HepG2 (cell line): ENCODE measurements around the gene CABP4. TPM values are rescaled to one million over a fixed set of nuclear protein-coding genes. Genes with fewer than 3 reads are reported as not detected.
A peak's percentile ranks its signal among the peaks of the same experiment; 100 is the strongest.

Experiments
- ATAC-seq: fragments of 200-7000 bp; cut with Tn5 transposase; 3 replicates; pipeline ENCODE4 v1.9.1; 2020; ENCODE audit warnings: mild to moderate bottlenecking, moderate library complexity
- BruUV-seq: library from RNA; stranded (reverse); fragments of 400-500 nt; replicated peaks from 2 replicates; lab custom pipeline; 2021; lab: Mats Ljungman, UMichigan
- CTCF ChIA-PET: fragments of 300-600 bp; formaldehyde crosslinking; extraction: SDS; loops from one replicate; lab custom pipeline; 2021; ENCODE audit warnings: low total read pairs, inconsistent platforms, low intra/inter-chr PET ratio; lab: Yijun Ruan, JAX
- POLR2A ChIA-PET: fragments of 350-600 bp; sonication (Branson Sonifier 250); formaldehyde crosslinking; loops from one replicate; lab custom pipeline; 2020; ENCODE audit warnings: antibody characterized with exemption, inconsistent platforms; lab: Yijun Ruan, JAX
- DNase-seq: peaks from one replicate; pipeline ENCODE4 v3.0.0-alpha.2; 2015; ENCODE audit warnings: low spot score
- FAIRE-seq: peaks from 3 replicates; lab custom pipeline; 2011; peaks lifted over from hg19 to GRCh38; lab: Jason Lieb, UNC
- H2AFZ ChIP-seq: one replicate; pipeline ENCODE4 v1.6.1; 2011; ENCODE audit warnings: low read length, inconsistent platforms
- H3K27ac ChIP-seq: fragments of 300-600 bp; 3 replicates; pipeline ENCODE4 v1.8.0; 2011; ENCODE audit warnings: mixed run types, mild to moderate bottlenecking, mixed read lengths, low read length, inconsistent platforms; ENCODE audit not compliant: insufficient read depth; ENCODE audit errors: extremely low read length
- H3K27me3 ChIP-seq, 2 experiments: fragments of 200-600 bp in 1 of 2; 2 replicates in 1 of 2; 3 replicates in 1 of 2; pipeline versions ENCODE4 v1.6.0 to v1.8.0; 2011; ENCODE audit warnings: low read length in 2 of 2, mild to moderate bottlenecking in 2 of 2, moderate library complexity in 2 of 2, inconsistent platforms in 1 of 2; ENCODE audit not compliant: insufficient read depth in 2 of 2, control insufficient read depth in 1 of 2
- H3K36me3 ChIP-seq, 2 experiments: fragments of 200-600 bp in 1 of 2; replicated peaks in 1 of 2; 2 replicates in 1 of 2; 3 replicates in 1 of 2; pipeline versions ENCODE4 v1.5.1 to v1.8.0; 2011; ENCODE audit warnings: low read length in 2 of 2, inconsistent platforms in 1 of 2; ENCODE audit not compliant: insufficient read depth in 2 of 2, control insufficient read depth in 1 of 2
- H3K4me1 ChIP-seq: 2 replicates; pipeline ENCODE4 v1.5.1; 2012; ENCODE audit warnings: low read length, inconsistent platforms; ENCODE audit not compliant: insufficient read depth
- H3K4me2 ChIP-seq: 2 replicates; pipeline ENCODE4 v1.6.0; 2011; ENCODE audit warnings: low read depth, low read length, inconsistent platforms
- H3K4me3 ChIP-seq, 3 experiments: fragments of 200-600 bp in 1 of 3; sonication (generic), shearing (Covaris generic) in 1 of 3; replicated peaks in 1 of 3; 2 replicates each; pipeline ENCODE4 v1.5.1; 2011 to 2016; ENCODE audit warnings: low read length in 3 of 3, inconsistent platforms in 2 of 3, low read depth in 2 of 3, mild to moderate bottlenecking in 2 of 3, control low read depth in 1 of 3, mixed read lengths in 1 of 3; ENCODE audit not compliant: insufficient read depth in 1 of 3
- H3K79me2 ChIP-seq: one replicate; pipeline ENCODE4 v1.6.1; 2011; ENCODE audit warnings: low read length, inconsistent platforms; ENCODE audit not compliant: insufficient read depth
- H3K9ac ChIP-seq: 2 replicates; pipeline ENCODE4 v1.6.0; 2011; ENCODE audit warnings: mild to moderate bottlenecking, low read depth, low read length, inconsistent platforms; ENCODE audit not compliant: insufficient read depth
- H3K9me3 ChIP-seq: 2 replicates; pipeline ENCODE4 v1.5.1; 2012; ENCODE audit warnings: mild to moderate bottlenecking, low read length
- H4K20me1 ChIP-seq: 2 replicates; pipeline ENCODE4 v1.6.0; 2011; ENCODE audit warnings: inconsistent platforms, mild to moderate bottlenecking, low read length, moderate library complexity; ENCODE audit not compliant: insufficient read depth
- CENPX ChIP-seq: sonication (generic); formaldehyde crosslinking; IDR thresholded peaks from 2 replicates; pipeline ENCODE4 v1.9.0; 2021; ENCODE audit warnings: mild to moderate bottlenecking, missing genetic modification reagents, moderate library complexity
- CHD2 ChIP-seq: IDR thresholded peaks from 2 replicates; pipeline ENCODE4 v1.6.1; 2011; ENCODE audit warnings: low read depth, low read length, improper control_type of control experiment
- FOXA1 ChIP-seq, 2 experiments: fragments of 450-650 bp in 1 of 2; sonication (generic) in 1 of 2; formaldehyde crosslinking in 1 of 2; IDR thresholded peaks; 2 replicates each; pipeline versions ENCODE4 v1.4.0 to v1.6.1; 2016 to 2020; ENCODE audit warnings: missing genetic modification reagents in 1 of 2
- IRX3 ChIP-seq: sonication (generic); formaldehyde crosslinking; IDR thresholded peaks from 2 replicates; pipeline ENCODE4 v1.8.1; 2023; ENCODE audit warnings: mild to moderate bottlenecking, low read depth, missing genetic modification reagents, borderline replicate concordance
- POLR2A ChIP-seq, 2 experiments: IDR thresholded peaks; 2 replicates each; pipeline ENCODE4 v1.6.1; 2011; ENCODE audit warnings: low read depth in 2 of 2, low read length in 2 of 2, mild to moderate bottlenecking in 1 of 2, moderate library complexity in 1 of 2; ENCODE audit not compliant: insufficient read depth in 1 of 2
- SP5 ChIP-seq: IDR thresholded peaks from 2 replicates; pipeline ENCODE4 v1.6.1; 2016; ENCODE audit warnings: low read depth, borderline replicate concordance
- SSRP1 ChIP-seq: IDR thresholded peaks from 2 replicates; pipeline ENCODE4 v1.6.1; 2016; ENCODE audit warnings: control low read depth
- TCF12 ChIP-seq, 2 experiments: fragments of 450-650 bp in 1 of 2; sonication (generic) in 1 of 2; formaldehyde crosslinking in 1 of 2; IDR thresholded peaks; 2 replicates each; pipeline versions ENCODE4 v1.6.1 to v1.8.0; 2017 to 2022; ENCODE audit warnings: antibody characterized with exemption in 1 of 2, mild to moderate bottlenecking in 1 of 2, missing genetic modification reagents in 1 of 2, moderate library complexity in 1 of 2
- ZBTB20 ChIP-seq: sonication (generic); formaldehyde crosslinking; IDR thresholded peaks from 2 replicates; pipeline ENCODE4 v1.8.1; 2023; ENCODE audit warnings: missing genetic modification reagents, low read depth, mild to moderate bottlenecking, borderline replicate concordance
- ZNF605 ChIP-seq: sonication (generic); formaldehyde crosslinking; IDR thresholded peaks from 2 replicates; pipeline ENCODE4 v1.8.0; 2022; ENCODE audit warnings: mild to moderate bottlenecking, missing genetic modification reagents
- ZNF713 ChIP-seq: sonication (generic); formaldehyde crosslinking; IDR thresholded peaks from 2 replicates; pipeline ENCODE4 v1.4.0; 2020; ENCODE audit warnings: mild to moderate bottlenecking, missing genetic modification reagents
- WGBS: methylation state at CpG from one replicate; pipeline ENCODE4 v1.1.6; 2017; ENCODE audit warnings: low lambda C conversion rate; 5-methylcytosine and 5-hydroxymethylcytosine counted together
- in situ Hi-C: cut with HindIII; loops from 2 replicates; pipeline ENCODE4 v1.10.0; 2017; ENCODE audit warnings: low pct_unique_long_range_greater_than_20kb; ENCODE audit not compliant: extremely low pct_ligation_motif_present
- intact Hi-C: fragments of 100-400 bp; cut with micrococcal nuclease; formaldehyde crosslinking; loops from one replicate; pipeline ENCODE4 v1.10.0; 2022; ENCODE audit not compliant: unreplicated experiment
- polyA plus RNA-seq, 8 experiments: library from polyadenylated mRNA; depleted of rRNA in 3 of 8; stranded (reverse) in 7 of 8; unstranded in 1 of 8; fragments of >200 nt; fragmentation: Illumina TruSeq in 4 of 8; extraction: Trizol in 4 of 8; gene quantifications; 2 replicates each; pipeline versions ENCODE4 v1.2.1 to v1.2.3, GENCODE V29; 2011 to 2016; ENCODE audit warnings: low read depth in 4 of 8, missing spikeins in 1 of 8, mixed read lengths in 1 of 8; ENCODE audit not compliant: insufficient read depth in 1 of 8
- total RNA-seq, 5 experiments: library from RNA; depleted of rRNA; stranded (reverse); fragments of >200 nt; fragmentation: Illumina TruSeq; extraction: Trizol; gene quantifications; 2 replicates each; pipeline ENCODE4 v1.2.3, GENCODE V29; 2016; ENCODE audit warnings: low read depth in 1 of 5
- TF ChIP-seq, protein P1 (sequence below): sonication (generic); formaldehyde crosslinking; IDR thresholded peaks from 2 replicates; pipeline ENCODE4 v1.8.1; 2023; ENCODE audit warnings: mild to moderate bottlenecking, inconsistent platforms, moderate library complexity, missing genetic modification reagents, borderline replicate concordance
- TF ChIP-seq, protein P2 (sequence below): sonication (generic); formaldehyde crosslinking; conservative IDR thresholded peaks from 2 replicates; pipeline ENCODE4 v1.5.0; 2020; ENCODE audit warnings: missing genetic modification reagents
- TF ChIP-seq, protein P3 (sequence below): IDR thresholded peaks from 2 replicates; pipeline ENCODE4 v1.6.1; 2012; ENCODE audit warnings: low read depth, low read length, improper control_type of control experiment
- TF ChIP-seq, protein P4 (sequence below): IDR thresholded peaks from 2 replicates; pipeline ENCODE4 v1.6.1; 2016; ENCODE audit warnings: low read depth, borderline replicate concordance
- TF ChIP-seq, protein P5 (sequence below): sonication (generic); formaldehyde crosslinking; IDR thresholded peaks from 2 replicates; pipeline ENCODE4 v1.9.0; 2022; ENCODE audit warnings: low read depth, missing genetic modification reagents

The CABP4 gene
- total and polyA plus RNA-seq, 2 of the 13 experiments (the other 11 are each of a cell fraction or from before 2014, with no cell fraction given), result not detected

DNA sequence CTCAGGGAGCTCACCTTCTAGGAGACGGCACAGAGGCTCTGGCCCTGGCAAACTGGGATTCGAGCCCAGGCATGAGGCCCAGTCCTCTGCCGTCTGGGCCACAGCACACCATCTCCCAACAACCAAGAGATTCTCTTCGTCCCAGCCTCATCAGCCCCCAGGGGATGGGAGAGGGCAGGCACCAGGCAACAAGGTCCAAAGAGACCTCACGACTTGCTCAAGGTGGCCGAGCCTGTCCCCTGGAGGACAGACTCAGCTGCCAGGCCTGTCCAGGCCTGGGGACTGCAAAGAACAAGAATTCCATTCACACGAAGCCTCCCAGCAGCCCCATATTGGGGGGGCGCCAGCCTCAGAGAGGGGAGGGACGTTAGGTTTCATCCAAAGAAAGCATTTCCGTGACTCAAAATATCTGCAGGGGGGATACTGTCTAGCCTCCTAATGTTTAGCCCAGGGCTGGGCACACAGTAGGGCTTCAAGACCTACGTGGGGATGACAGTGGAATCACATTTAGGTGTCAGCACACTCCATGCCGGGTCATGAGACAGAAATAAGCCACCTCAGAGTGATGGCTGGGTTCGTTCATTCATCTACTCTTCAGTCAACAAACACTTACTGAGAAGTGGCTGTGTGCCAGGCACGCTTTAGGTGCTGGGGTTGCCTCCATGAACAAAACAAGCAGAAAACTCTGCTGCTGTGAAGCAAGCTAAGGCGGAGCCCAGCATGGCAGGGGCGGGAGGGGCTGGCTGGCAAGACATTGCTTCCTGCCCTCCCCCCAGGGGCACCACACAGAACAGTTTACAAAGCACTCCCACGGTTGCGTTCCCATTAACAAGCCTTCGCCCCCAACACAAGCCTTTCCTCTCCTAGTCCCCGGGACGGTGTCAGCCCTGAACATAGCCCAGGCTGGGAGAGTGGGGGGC, 38.5 kb upstream of the CABP4 start:
- ChIA-PET POLR2A (interaction anchor here (0.9 to 7.4 kb wide), 3 partner anchors 11 to 25 kb away, joined by 4 to 78 read pairs (median 6); partner anchors contain the start of genes PPP1CA, RAD9A, RPS6KB2 and TBC1D10C), CTCF (no interaction called here)
- no peaks in the 10 kb centered on the region for H3K79me2 ChIP-seq
- in situ Hi-C loops (no loop called here), intact Hi-C loops (no loop called here)
- BruUV-seq, result no TSS peak
- no peaks in the 10 kb centered on the region for H3K9me3 ChIP-seq
- peaks cover 65% of the 10 kb centered on the region for H3K4me1 ChIP-seq
- H3K27ac ChIP-seq, result no peak overlapping the region
- peak overlapping the region in 1 of 3 experiments; percentile 11; a peak in 1 of 6 replicates for H3K4me3 ChIP-seq
- FAIRE-seq (no peak), ATAC-seq (no peak), DNase-seq (peak; percentile 64)
- no peak overlapping the region for H3K9ac ChIP-seq
- H3K4me2 ChIP-seq, result peak overlapping the region; percentile 64
- whole genome bisulfite sequencing, result 8% methylated on average over 12 of the region's 21 CpGs
- H4K20me1 ChIP-seq, result no peaks in the 10 kb centered on the region
- no peaks in the 10 kb centered on the region for H3K36me3 ChIP-seq
- H3K27me3 ChIP-seq, result peaks cover 11 to 64% of the 10 kb centered on the region in 2 experiments; a peak in 4 of 5 replicates
- H2AFZ ChIP-seq, result no peak overlapping the region
- TF ChIP-seq CENPX (CRISPR knock-in tag) (no peak), TCF12 (IDR thresholded peaks at IDR 0.05) (no peak), TCF12 (CRISPR knock-in tag; IDR thresholded peaks at IDR 0.05) (no peak), POLR2A (IDR thresholded peaks at IDR 0.05; ENCODE audit: insufficient read depth in 1 of 2, low read depth in 2 of 2, low read length in 2 of 2) (no peak), ZBTB20 (CRISPR knock-in tag) (no peak), CHD2 (no peak), IRX3 (CRISPR knock-in tag) (no peak), SP5 (CRISPR knock-in tag) (peak; percentile 14; the same call in 1 of the 2 replicates), SSRP1 (no peak), ZNF713 (CRISPR knock-in tag) (no peak), FOXA1 (IDR thresholded peaks at IDR 0.05) (no peak), FOXA1 (CRISPR knock-in tag; IDR thresholded peaks at IDR 0.05) (peak; percentile 53; the same call in 1 of the 2 replicates), ZNF605 (CRISPR knock-in tag) (0 out of 2 replicates have a peak, but pooled peaks have one; percentile 31)
- TF ChIP-seq, protein P1, sequence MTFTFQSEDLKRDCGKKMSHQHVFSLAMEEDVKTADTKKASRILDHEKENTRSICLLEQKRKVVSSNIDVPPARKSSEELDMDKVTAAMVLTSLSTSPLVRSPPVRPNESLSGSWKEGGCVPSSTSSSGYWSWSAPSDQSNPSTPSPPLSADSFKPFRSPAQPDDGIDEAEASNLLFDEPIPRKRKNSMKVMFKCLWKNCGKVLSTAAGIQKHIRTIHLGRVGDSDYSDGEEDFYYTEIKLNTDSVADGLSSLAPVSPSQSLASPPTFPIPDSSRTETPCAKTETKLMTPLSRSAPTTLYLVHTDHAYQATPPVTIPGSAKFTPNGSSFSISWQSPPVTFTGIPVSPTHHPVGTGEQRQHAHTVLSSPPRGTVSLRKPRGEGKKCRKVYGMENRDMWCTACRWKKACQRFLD (CRISPR knock-in tag), result no peak
- TF ChIP-seq, protein P2, sequence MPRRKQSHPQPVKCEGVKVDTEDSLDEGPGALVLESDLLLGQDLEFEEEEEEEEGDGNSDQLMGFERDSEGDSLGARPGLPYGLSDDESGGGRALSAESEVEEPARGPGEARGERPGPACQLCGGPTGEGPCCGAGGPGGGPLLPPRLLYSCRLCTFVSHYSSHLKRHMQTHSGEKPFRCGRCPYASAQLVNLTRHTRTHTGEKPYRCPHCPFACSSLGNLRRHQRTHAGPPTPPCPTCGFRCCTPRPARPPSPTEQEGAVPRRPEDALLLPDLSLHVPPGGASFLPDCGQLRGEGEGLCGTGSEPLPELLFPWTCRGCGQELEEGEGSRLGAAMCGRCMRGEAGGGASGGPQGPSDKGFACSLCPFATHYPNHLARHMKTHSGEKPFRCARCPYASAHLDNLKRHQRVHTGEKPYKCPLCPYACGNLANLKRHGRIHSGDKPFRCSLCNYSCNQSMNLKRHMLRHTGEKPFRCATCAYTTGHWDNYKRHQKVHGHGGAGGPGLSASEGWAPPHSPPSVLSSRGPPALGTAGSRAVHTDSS (CRISPR knock-in tag), result no peak
- TF ChIP-seq, protein P3, sequence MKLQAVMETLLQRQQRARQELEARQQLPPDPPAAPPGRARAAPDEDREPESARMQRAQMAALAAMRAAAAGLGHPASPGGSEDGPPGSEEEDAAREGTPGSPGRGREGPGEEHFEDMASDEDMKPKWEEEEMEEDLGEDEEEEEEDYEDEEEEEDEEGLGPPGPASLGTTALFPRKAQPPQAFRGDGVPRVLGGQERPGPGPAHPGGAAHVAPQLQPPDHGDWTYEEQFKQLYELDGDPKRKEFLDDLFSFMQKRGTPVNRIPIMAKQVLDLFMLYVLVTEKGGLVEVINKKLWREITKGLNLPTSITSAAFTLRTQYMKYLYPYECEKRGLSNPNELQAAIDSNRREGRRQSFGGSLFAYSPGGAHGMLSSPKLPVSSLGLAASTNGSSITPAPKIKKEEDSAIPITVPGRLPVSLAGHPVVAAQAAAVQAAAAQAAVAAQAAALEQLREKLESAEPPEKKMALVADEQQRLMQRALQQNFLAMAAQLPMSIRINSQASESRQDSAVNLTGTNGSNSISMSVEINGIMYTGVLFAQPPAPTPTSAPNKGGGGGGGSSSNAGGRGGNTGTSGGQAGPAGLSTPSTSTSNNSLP, result no peak
- TF ChIP-seq, protein P4, sequence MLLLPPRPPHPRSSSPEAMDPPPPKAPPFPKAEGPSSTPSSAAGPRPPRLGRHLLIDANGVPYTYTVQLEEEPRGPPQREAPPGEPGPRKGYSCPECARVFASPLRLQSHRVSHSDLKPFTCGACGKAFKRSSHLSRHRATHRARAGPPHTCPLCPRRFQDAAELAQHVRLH (CRISPR knock-in tag), result no peak
- TF ChIP-seq, protein P5, sequence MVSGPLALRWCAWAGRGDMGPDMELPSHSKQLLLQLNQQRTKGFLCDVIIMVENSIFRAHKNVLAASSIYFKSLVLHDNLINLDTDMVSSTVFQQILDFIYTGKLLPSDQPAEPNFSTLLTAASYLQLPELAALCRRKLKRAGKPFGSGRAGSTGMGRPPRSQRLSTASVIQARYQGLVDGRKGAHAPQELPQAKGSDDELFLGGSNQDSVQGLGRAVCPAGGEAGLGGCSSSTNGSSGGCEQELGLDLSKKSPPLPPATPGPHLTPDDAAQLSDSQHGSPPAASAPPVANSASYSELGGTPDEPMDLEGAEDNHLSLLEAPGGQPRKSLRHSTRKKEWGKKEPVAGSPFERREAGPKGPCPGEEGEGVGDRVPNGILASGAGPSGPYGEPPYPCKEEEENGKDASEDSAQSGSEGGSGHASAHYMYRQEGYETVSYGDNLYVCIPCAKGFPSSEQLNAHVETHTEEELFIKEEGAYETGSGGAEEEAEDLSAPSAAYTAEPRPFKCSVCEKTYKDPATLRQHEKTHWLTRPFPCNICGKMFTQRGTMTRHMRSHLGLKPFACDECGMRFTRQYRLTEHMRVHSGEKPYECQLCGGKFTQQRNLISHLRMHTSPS (CRISPR knock-in tag), result peak; percentile 83
